ENCODE measurements around the gene RPS6KB1.

DNA sequence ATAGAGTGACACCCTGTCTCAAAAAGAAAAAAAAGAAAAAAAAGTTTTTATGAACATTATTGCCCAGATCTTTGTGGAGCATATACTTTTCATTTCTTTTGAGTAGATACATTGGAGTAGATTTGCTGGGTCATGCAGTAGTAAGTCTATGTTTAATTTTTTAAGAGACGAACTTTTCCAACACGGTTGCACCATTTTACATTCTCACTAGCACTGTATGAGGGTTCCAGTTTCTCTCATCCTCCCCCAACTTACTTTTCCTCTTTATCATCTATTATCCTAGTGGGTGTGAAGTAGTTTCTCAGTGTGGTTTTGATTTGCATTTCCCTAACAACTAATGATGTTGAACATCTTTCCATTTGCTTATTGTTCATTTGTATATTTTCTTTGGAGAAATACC, 10.5 kb downstream of the RPS6KB1 start:
- TF ChIP-seq, protein P1, sequence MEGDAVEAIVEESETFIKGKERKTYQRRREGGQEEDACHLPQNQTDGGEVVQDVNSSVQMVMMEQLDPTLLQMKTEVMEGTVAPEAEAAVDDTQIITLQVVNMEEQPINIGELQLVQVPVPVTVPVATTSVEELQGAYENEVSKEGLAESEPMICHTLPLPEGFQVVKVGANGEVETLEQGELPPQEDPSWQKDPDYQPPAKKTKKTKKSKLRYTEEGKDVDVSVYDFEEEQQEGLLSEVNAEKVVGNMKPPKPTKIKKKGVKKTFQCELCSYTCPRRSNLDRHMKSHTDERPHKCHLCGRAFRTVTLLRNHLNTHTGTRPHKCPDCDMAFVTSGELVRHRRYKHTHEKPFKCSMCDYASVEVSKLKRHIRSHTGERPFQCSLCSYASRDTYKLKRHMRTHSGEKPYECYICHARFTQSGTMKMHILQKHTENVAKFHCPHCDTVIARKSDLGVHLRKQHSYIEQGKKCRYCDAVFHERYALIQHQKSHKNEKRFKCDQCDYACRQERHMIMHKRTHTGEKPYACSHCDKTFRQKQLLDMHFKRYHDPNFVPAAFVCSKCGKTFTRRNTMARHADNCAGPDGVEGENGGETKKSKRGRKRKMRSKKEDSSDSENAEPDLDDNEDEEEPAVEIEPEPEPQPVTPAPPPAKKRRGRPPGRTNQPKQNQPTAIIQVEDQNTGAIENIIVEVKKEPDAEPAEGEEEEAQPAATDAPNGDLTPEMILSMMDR (IDR thresholded peaks at IDR 0.05; ENCODE audit: borderline replicate concordance, extremely low read depth, low read length, poor library complexity, severe bottlenecking), result no peak
- TF ChIP-seq EZH2 (IDR thresholded peaks at IDR 0.05; ENCODE audit: borderline replicate concordance, low read depth, low read length, severe bottlenecking), result no peak
